HEK293 (cell line): ENCODE results near the gene GARRE1.

Source experiments
- CTCF ChIA-PET: fragments of 350-600 bp; formaldehyde crosslinking; extraction: SDS; loops from one replicate; lab custom pipeline; 2021; ENCODE audit warnings: antibody characterized with exemption; lab: Yijun Ruan, JAX
- POLR2A ChIA-PET: fragments of 300-600 bp; formaldehyde crosslinking; extraction: SDS; loops from one replicate; lab custom pipeline; 2020; ENCODE audit warnings: antibody characterized with exemption, inconsistent platforms; lab: Yijun Ruan, JAX
- H3K27ac ChIP-seq: fragments of 200-500 bp; sonication (Bioruptor generic); 2 replicates; pipeline ENCODE4 v1.5.1; 2014; ENCODE audit warnings: low read depth, low read length, control low read depth, inconsistent platforms; ENCODE audit errors: extremely low read depth
- H3K36me3 ChIP-seq, 2 experiments: fragments of 200-500 bp in 1 of 2; sonication (Bioruptor generic) in 1 of 2; 1 replicate in 1 of 2; 2 replicates in 1 of 2; pipeline ENCODE4 v1.5.1; 2014 to 2017; ENCODE audit warnings: inconsistent platforms in 2 of 2, low read length in 2 of 2; ENCODE audit not compliant: control insufficient read depth in 2 of 2, insufficient read depth in 1 of 2
- H3K4me1 ChIP-seq: fragments of 200-500 bp; sonication (Bioruptor generic); 2 replicates; pipeline ENCODE4 v1.5.1; 2014; ENCODE audit warnings: mild to moderate bottlenecking, low read length, inconsistent platforms; ENCODE audit not compliant: control insufficient read depth, insufficient read depth
- H3K4me3 ChIP-seq: 2 replicates; pipeline ENCODE4 v1.5.1; 2011; ENCODE audit warnings: low read depth, mild to moderate bottlenecking, control low read depth, low read length, moderate library complexity
- H3K9me3 ChIP-seq: fragments of 200-500 bp; sonication (Bioruptor generic); 2 replicates; pipeline ENCODE4 v1.5.1; 2014; ENCODE audit warnings: low read depth, low read length, inconsistent platforms; ENCODE audit not compliant: control insufficient read depth, insufficient read depth
- GFI1B ChIP-seq: fragments of 450-650 bp; formaldehyde crosslinking; IDR thresholded peaks from 2 replicates; pipeline ENCODE4 v1.5.1; 2016; ENCODE audit warnings: missing biosample characterization, missing genetic modification characterization
- GLIS1 ChIP-seq: fragments of 450-650 bp; formaldehyde crosslinking; IDR thresholded peaks from 2 replicates; pipeline ENCODE4 v1.5.1; 2016; ENCODE audit warnings: missing biosample characterization, missing genetic modification characterization
- IKZF3 ChIP-seq: fragments of 450-650 bp; IDR thresholded peaks from 2 replicates; pipeline ENCODE4 v1.5.0; 2018; ENCODE audit warnings: missing biosample characterization, mild to moderate bottlenecking, missing genetic modification characterization, moderate library complexity
- KLF8 ChIP-seq: fragments of 450-650 bp; formaldehyde crosslinking; IDR thresholded peaks from 2 replicates; pipeline ENCODE4 v1.5.1; 2016; ENCODE audit warnings: missing biosample characterization, missing genetic modification characterization
- KLF9 ChIP-seq: fragments of 450-650 bp; formaldehyde crosslinking; IDR thresholded peaks from 2 replicates; pipeline ENCODE4 v1.5.1; 2016; ENCODE audit warnings: missing biosample characterization, missing genetic modification characterization, low read depth
- OSR2 ChIP-seq: fragments of 450-650 bp; formaldehyde crosslinking; IDR thresholded peaks from 2 replicates; pipeline ENCODE4 v1.5.1; 2016; ENCODE audit warnings: missing biosample characterization, missing genetic modification characterization
- SP2 ChIP-seq: fragments of 450-650 bp; formaldehyde crosslinking; IDR thresholded peaks from 2 replicates; pipeline ENCODE4 v1.5.1; 2016; ENCODE audit warnings: missing biosample characterization, missing genetic modification characterization
- TRIM28 ChIP-seq: IDR thresholded peaks from 2 replicates; pipeline ENCODE4 v1.6.1; 2011; ENCODE audit warnings: low read length, control low read depth, borderline replicate concordance
- ZBTB8A ChIP-seq: fragments of 450-650 bp; formaldehyde crosslinking; IDR thresholded peaks from 2 replicates; pipeline ENCODE4 v1.5.1; 2016; ENCODE audit warnings: missing biosample characterization, missing genetic modification characterization
- ZEB2 ChIP-seq: fragments of 450-650 bp; formaldehyde crosslinking; IDR thresholded peaks from 2 replicates; pipeline ENCODE4 v1.5.1; 2016; ENCODE audit warnings: missing biosample characterization, missing genetic modification characterization
- ZFP37 ChIP-seq: fragments of 450-650 bp; formaldehyde crosslinking; IDR thresholded peaks from 2 replicates; pipeline ENCODE4 v1.5.1; 2016; ENCODE audit warnings: missing biosample characterization, missing genetic modification characterization
- ZFP69B ChIP-seq: fragments of 450-650 bp; formaldehyde crosslinking; IDR thresholded peaks from 2 replicates; pipeline ENCODE4 v1.5.1; 2016; ENCODE audit warnings: missing biosample characterization, missing genetic modification characterization
- ZNF10 ChIP-seq: fragments of 450-650 bp; formaldehyde crosslinking; IDR thresholded peaks from 2 replicates; pipeline ENCODE4 v1.5.1; 2017; ENCODE audit warnings: missing biosample characterization, missing genetic modification characterization
- ZNF138 ChIP-seq: fragments of 450-650 bp; formaldehyde crosslinking; IDR thresholded peaks from 2 replicates; pipeline ENCODE4 v1.5.1; 2016; ENCODE audit warnings: missing biosample characterization, missing genetic modification characterization, borderline replicate concordance
- ZNF184 ChIP-seq: fragments of 450-650 bp; IDR thresholded peaks from 2 replicates; pipeline ENCODE4 v1.5.1; 2018; ENCODE audit warnings: missing biosample characterization, mild to moderate bottlenecking, missing genetic modification characterization
- ZNF2 ChIP-seq: fragments of 450-650 bp; formaldehyde crosslinking; IDR thresholded peaks from 2 replicates; pipeline ENCODE4 v1.5.1; 2016; ENCODE audit warnings: missing biosample characterization, missing genetic modification characterization
- ZNF211 ChIP-seq: fragments of 450-650 bp; formaldehyde crosslinking; IDR thresholded peaks from 2 replicates; pipeline ENCODE4 v1.5.1; 2016; ENCODE audit warnings: low read depth, missing biosample characterization, missing genetic modification characterization
- ZNF335 ChIP-seq: fragments of 450-650 bp; formaldehyde crosslinking; conservative IDR thresholded peaks from 2 replicates; pipeline ENCODE4 v1.5.1; 2016; ENCODE audit warnings: missing biosample characterization, missing genetic modification characterization
- ZNF366 ChIP-seq: fragments of 450-650 bp; formaldehyde crosslinking; conservative IDR thresholded peaks from 2 replicates; pipeline ENCODE4 v1.5.1; 2016; ENCODE audit warnings: missing biosample characterization, missing genetic modification characterization
- ZNF391 ChIP-seq: fragments of 450-650 bp; formaldehyde crosslinking; IDR thresholded peaks from 2 replicates; pipeline ENCODE4 v1.5.1; 2016; ENCODE audit warnings: low read depth, missing biosample characterization, missing genetic modification characterization, borderline replicate concordance
- ZNF394 ChIP-seq: fragments of 450-650 bp; formaldehyde crosslinking; IDR thresholded peaks from 2 replicates; pipeline ENCODE4 v1.5.1; 2016; ENCODE audit warnings: missing biosample characterization, missing genetic modification characterization, mild to moderate bottlenecking, moderate library complexity, borderline replicate concordance
- ZNF529 ChIP-seq: fragments of 450-650 bp; formaldehyde crosslinking; IDR thresholded peaks from 2 replicates; pipeline ENCODE4 v1.5.1; 2017; ENCODE audit warnings: missing genetic modification characterization, missing biosample characterization; ENCODE audit not compliant: insufficient replicate concordance
- ZNF530 ChIP-seq: fragments of 450-650 bp; formaldehyde crosslinking; IDR thresholded peaks from 2 replicates; pipeline ENCODE4 v1.5.1; 2016; ENCODE audit warnings: low read depth, missing biosample characterization, missing genetic modification characterization
- ZNF600 ChIP-seq: fragments of 450-650 bp; formaldehyde crosslinking; IDR thresholded peaks from 2 replicates; pipeline ENCODE4 v1.5.1; 2016; ENCODE audit warnings: missing biosample characterization, missing genetic modification characterization
- ZNF629 ChIP-seq: fragments of 450-650 bp; formaldehyde crosslinking; IDR thresholded peaks from 2 replicates; pipeline ENCODE4 v1.5.1; 2017; ENCODE audit warnings: missing biosample characterization, missing genetic modification characterization
- ZNF658 ChIP-seq: fragments of 450-650 bp; formaldehyde crosslinking; IDR thresholded peaks from 2 replicates; pipeline ENCODE4; 2016; ENCODE audit warnings: missing biosample characterization, missing genetic modification characterization
- ZNF660 ChIP-seq: fragments of 450-650 bp; IDR thresholded peaks from 2 replicates; pipeline ENCODE4 v1.5.1; 2018; ENCODE audit warnings: missing biosample characterization, mild to moderate bottlenecking, missing genetic modification characterization
- ZNF785 ChIP-seq: fragments of 450-650 bp; formaldehyde crosslinking; IDR thresholded peaks from 2 replicates; pipeline ENCODE4 v1.5.1; 2016; ENCODE audit warnings: missing biosample characterization, missing genetic modification characterization
- ZSCAN30 ChIP-seq: fragments of 450-650 bp; IDR thresholded peaks from 2 replicates; pipeline ENCODE4 v1.5.1; 2018; ENCODE audit warnings: missing biosample characterization, mild to moderate bottlenecking, missing genetic modification characterization, moderate library complexity
- TF ChIP-seq, protein P1 (sequence below): fragments of 450-650 bp; formaldehyde crosslinking; IDR thresholded peaks from 2 replicates; pipeline ENCODE4 v1.5.1; 2016; ENCODE audit warnings: missing biosample characterization, missing genetic modification characterization
- TF ChIP-seq, protein P2 (sequence below): fragments of 450-650 bp; formaldehyde crosslinking; IDR thresholded peaks from 2 replicates; pipeline ENCODE4 v1.5.1; 2016; ENCODE audit warnings: missing biosample characterization, missing genetic modification characterization
- TF ChIP-seq, protein P3 (sequence below): fragments of 450-650 bp; formaldehyde crosslinking; IDR thresholded peaks from 2 replicates; pipeline ENCODE4 v1.5.1; 2016; ENCODE audit warnings: missing biosample characterization, missing genetic modification characterization
- TF ChIP-seq, protein P4 (sequence below): fragments of 450-650 bp; formaldehyde crosslinking; IDR thresholded peaks from 2 replicates; pipeline ENCODE4 v1.5.1; 2017; ENCODE audit warnings: missing biosample characterization, missing genetic modification characterization

GARRE1 gene

DNA sequence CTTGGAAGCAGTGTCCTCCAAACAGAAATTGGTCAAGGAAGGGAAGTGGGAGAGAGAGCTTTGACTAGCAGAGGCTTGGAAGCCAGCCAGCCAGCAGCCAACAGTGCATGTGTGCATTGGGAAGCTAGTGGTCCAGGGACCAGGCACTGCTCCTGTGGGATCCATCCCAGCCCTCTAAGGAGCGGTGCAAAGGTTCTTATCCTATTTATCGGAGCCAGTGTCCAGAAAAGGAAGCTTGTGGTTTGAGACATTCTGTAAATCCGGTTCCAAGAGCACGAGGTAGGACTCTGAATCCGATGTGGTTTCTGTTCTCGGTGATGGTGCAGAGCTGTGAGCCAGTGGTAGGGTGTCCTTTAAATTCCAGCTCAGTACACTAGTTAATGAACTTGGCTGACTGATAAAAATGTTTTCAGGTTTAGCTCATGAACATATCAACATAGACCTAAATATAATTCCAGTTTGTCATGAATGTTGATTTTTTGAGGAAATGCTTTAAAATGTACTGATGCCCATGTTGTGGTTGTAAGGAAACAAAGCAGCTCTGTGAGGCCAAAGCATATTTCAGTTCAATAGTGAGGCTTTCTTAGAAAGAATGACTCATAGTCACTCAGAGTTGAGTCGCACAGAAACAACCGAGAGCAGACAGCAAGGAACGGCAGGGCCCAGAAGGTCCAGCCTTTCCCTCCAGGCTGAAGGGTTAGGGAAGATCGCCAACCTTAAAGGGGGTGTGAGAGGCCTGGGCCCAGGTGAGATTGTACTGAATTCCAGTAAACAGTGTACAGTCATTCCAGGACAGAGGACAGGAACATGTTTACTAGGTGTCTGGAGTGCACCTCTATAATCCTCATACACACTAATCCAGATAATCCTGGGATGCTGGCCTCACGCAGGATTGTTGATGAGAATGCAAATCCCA is 21.5 kb upstream of the GARRE1 start:
- Histone ChIP-seq H3K27ac (peak overlapping the region; percentile 69), H3K4me3 (no peak overlapping the region), H3K4me1 (peaks cover 14% of the 10 kb centered on the region), H3K36me3 (peaks cover 43 to 51% of the 10 kb centered on the region in 2 experiments), H3K9me3 (no peaks in the 10 kb centered on the region)
- POLR2A ChIA-PET = interaction anchor here (0.8 to 1.4 kb wide), 3 partner anchors 9 to 84 kb away, joined by 3 to 4 read pairs (median 4); no protein-coding TSS in a partner anchor
- CTCF ChIA-PET = interaction anchor here (0.6 to 5.3 kb wide), 10 partner anchors 8 to 455 kb away, joined by 3 to 50 read pairs (median 4); no protein-coding TSS in a partner anchor
- TF ChIP-seq GLIS1 (tag by site-specific recombination) (no peak), GFI1B (no peak), KLF8 (tag by site-specific recombination) (0 out of 2 replicates have a peak, but pooled peaks have one; percentile 37), KLF9 (tag by site-specific recombination) (peak; percentile 39), ZNF600 (peak; percentile 97), ZSCAN30 (tag by site-specific recombination) (peak; percentile 100), ZNF211 (tag by site-specific recombination) (no peak), ZNF529 (no peak), OSR2 (tag by site-specific recombination) (peak; percentile 43), ZNF660 (peak; percentile 87), TRIM28 (no peak), ZNF658 (tag by site-specific recombination) (no peak), ZFP37 (tag by site-specific recombination) (peak; percentile 56; the same call in 1 of the 2 replicates), ZNF366 (peak; percentile 43), ZNF785 (no peak), ZBTB8A (tag by site-specific recombination) (no peak), ZEB2 (tag by site-specific recombination) (peak; percentile 74), ZNF2 (tag by site-specific recombination) (peak; percentile 82), ZNF530 (no peak), ZFP69B (peak; percentile 98), SP2 (tag by site-specific recombination) (no peak), ZNF629 (tag by site-specific recombination) (peak; percentile 42), IKZF3 (tag by site-specific recombination) (peak; percentile 79), ZNF394 (peak; percentile 25; the same call in 1 of the 2 replicates), ZNF335 (tag by site-specific recombination) (peak; percentile 42; the same call in 1 of the 2 replicates), ZNF184 (peak; percentile 65), ZNF138 (tag by site-specific recombination) (no peak), ZNF391 (tag by site-specific recombination) (no peak), ZNF10 (tag by site-specific recombination) (peak; percentile 60)
- TF ChIP-seq, protein P1, sequence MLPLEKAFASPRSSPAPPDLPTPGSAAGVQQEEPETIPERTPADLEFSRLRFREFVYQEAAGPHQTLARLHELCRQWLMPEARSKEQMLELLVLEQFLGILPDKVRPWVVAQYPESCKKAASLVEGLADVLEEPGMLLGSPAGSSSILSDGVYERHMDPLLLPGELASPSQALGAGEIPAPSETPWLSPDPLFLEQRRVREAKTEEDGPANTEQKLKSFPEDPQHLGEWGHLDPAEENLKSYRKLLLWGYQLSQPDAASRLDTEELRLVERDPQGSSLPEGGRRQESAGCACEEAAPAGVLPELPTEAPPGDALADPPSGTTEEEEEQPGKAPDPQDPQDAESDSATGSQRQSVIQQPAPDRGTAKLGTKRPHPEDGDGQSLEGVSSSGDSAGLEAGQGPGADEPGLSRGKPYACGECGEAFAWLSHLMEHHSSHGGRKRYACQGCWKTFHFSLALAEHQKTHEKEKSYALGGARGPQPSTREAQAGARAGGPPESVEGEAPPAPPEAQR (tag by site-specific recombination) = no peak
- TF ChIP-seq, protein P2, sequence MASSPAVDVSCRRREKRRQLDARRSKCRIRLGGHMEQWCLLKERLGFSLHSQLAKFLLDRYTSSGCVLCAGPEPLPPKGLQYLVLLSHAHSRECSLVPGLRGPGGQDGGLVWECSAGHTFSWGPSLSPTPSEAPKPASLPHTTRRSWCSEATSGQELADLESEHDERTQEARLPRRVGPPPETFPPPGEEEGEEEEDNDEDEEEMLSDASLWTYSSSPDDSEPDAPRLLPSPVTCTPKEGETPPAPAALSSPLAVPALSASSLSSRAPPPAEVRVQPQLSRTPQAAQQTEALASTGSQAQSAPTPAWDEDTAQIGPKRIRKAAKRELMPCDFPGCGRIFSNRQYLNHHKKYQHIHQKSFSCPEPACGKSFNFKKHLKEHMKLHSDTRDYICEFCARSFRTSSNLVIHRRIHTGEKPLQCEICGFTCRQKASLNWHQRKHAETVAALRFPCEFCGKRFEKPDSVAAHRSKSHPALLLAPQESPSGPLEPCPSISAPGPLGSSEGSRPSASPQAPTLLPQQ (tag by site-specific recombination) = peak; percentile 99
- TF ChIP-seq, protein P3, sequence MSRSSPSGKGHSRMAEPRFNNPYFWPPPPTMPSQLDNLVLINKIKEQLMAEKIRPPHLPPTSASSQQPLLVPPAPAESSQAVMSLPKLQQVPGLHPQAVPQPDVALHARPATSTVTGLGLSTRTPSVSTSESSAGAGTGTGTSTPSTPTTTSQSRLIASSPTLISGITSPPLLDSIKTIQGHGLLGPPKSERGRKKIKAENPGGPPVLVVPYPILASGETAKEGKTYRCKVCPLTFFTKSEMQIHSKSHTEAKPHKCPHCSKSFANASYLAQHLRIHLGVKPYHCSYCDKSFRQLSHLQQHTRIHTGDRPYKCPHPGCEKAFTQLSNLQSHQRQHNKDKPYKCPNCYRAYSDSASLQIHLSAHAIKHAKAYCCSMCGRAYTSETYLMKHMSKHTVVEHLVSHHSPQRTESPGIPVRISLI (tag by site-specific recombination) = peak; percentile 7; the same call in 1 of the 2 replicates
- TF ChIP-seq, protein P4, sequence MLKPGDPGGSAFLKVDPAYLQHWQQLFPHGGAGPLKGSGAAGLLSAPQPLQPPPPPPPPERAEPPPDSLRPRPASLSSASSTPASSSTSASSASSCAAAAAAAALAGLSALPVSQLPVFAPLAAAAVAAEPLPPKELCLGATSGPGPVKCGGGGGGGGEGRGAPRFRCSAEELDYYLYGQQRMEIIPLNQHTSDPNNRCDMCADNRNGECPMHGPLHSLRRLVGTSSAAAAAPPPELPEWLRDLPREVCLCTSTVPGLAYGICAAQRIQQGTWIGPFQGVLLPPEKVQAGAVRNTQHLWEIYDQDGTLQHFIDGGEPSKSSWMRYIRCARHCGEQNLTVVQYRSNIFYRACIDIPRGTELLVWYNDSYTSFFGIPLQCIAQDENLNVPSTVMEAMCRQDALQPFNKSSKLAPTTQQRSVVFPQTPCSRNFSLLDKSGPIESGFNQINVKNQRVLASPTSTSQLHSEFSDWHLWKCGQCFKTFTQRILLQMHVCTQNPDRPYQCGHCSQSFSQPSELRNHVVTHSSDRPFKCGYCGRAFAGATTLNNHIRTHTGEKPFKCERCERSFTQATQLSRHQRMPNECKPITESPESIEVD (tag by site-specific recombination) = 0 out of 2 replicates have a peak, but pooled peaks have one; percentile 9
